Measurements from ENCODE around the gene NIPAL1. TPM values are rescaled to one million over a fixed set of nuclear protein-coding genes. Genes with fewer than 3 reads are reported as not detected.
A peak's percentile ranks its signal among the peaks of the same experiment; 100 is the strongest.

Gene NIPAL1
- polyA plus RNA-seq, 2 donors: 9.2 to 20.2 TPM

- Histone ChIP-seq H3K36me3 (ENCODE audit: control insufficient read depth in 2 of 2, insufficient read depth in 2 of 2, low read length in 1 of 2) (no peaks in the 10 kb centered on the region), H3K27me3 (ENCODE audit: control insufficient read depth in 1 of 2, insufficient read depth in 2 of 2, low read length in 2 of 2) (no peaks in the 10 kb centered on the region), H3K4me1 (ENCODE audit: control insufficient read depth in 2 of 2, insufficient read depth in 2 of 2, low read length in 1 of 2) (no peaks in the 10 kb centered on the region), H3K4me3 (ENCODE audit: low read depth in 1 of 2, low read length in 2 of 2) (no peak overlapping the region), H3K9me3 (ENCODE audit: control insufficient read depth in 2 of 2, insufficient read depth in 1 of 2, low read depth in 1 of 2, low read length in 1 of 2) (no peaks in the 10 kb centered on the region), H3K27ac (ENCODE audit: low read depth in 2 of 2, low read length in 1 of 2) (no peak overlapping the region)
- WGBS, 2 donors: 73 to 84% methylated on average over 3 of the region's 3 CpGs
Measured at GRCh38 chr4:48071191-48071590, 54.6 kb downstream of the NIPAL1 start.

GRCh38 chr4:48073567-48074103 is 57.1 kb downstream of the NIPAL1 start:
- no peaks in the 10 kb centered on the region for H3K27me3 ChIP-seq (ENCODE audit: control insufficient read depth in 1 of 2, insufficient read depth in 2 of 2, low read length in 2 of 2)
- no peak overlapping the region for H3K27ac ChIP-seq (ENCODE audit: low read depth in 2 of 2, low read length in 1 of 2)
- no peaks in the 10 kb centered on the region for H3K4me1 ChIP-seq (ENCODE audit: control insufficient read depth in 2 of 2, insufficient read depth in 2 of 2, low read length in 1 of 2)
- H3K9me3 ChIP-seq (ENCODE audit: control insufficient read depth in 2 of 2, insufficient read depth in 1 of 2, low read depth in 1 of 2, low read length in 1 of 2): no peaks in the 10 kb centered on the region
- 52 to 53% methylated on average over 3 of the region's 3 CpGs for WGBS, 2 donors
- no peaks in the 10 kb centered on the region for H3K36me3 ChIP-seq (ENCODE audit: control insufficient read depth in 2 of 2, insufficient read depth in 2 of 2, low read length in 1 of 2)
- no peak overlapping the region for H3K4me3 ChIP-seq (ENCODE audit: low read depth in 1 of 2, low read length in 2 of 2)

DNA sequence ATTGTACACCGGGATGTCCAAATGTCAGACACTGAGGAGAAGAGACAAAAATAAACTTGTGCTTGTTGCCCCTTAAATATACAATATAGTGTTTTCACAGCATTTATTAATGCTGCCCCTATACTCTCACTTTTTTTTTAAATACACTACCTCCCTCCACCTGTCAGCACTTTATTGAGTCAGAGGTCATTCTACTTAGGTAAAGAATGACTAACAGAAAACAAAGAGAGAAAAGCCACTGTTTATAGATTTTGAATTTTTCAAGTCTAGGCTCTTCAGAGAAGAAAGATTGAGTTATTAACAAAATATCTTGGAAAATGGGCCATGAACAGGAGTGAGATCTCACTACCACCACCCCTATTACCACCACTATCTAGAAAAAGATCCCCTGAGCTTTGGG is 58.1 kb downstream of the NIPAL1 start:
- H3K27ac ChIP-seq (ENCODE audit: low read depth in 2 of 2, low read length in 1 of 2): no peak overlapping the region
- no peaks in the 10 kb centered on the region for H3K36me3 ChIP-seq (ENCODE audit: control insufficient read depth in 2 of 2, insufficient read depth in 2 of 2, low read length in 1 of 2)
- H3K4me3 ChIP-seq (ENCODE audit: low read depth in 1 of 2, low read length in 2 of 2): no peak overlapping the region
- no peaks in the 10 kb centered on the region for H3K9me3 ChIP-seq (ENCODE audit: control insufficient read depth in 2 of 2, insufficient read depth in 1 of 2, low read depth in 1 of 2, low read length in 1 of 2)
- no peaks in the 10 kb centered on the region for H3K4me1 ChIP-seq (ENCODE audit: control insufficient read depth in 2 of 2, insufficient read depth in 2 of 2, low read length in 1 of 2)
- WGBS, 2 donors: 83 to 86% methylated on average over 1 of the region's 1 CpG
- H3K27me3 ChIP-seq (ENCODE audit: control insufficient read depth in 1 of 2, insufficient read depth in 2 of 2, low read length in 2 of 2): no peaks in the 10 kb centered on the region

- H3K27ac ChIP-seq (ENCODE audit: low read depth in 2 of 2, low read length in 1 of 2): no peak overlapping the region
- H3K27me3 ChIP-seq (ENCODE audit: control insufficient read depth in 1 of 2, insufficient read depth in 2 of 2, low read length in 2 of 2): no peaks in the 10 kb centered on the region
- no peaks in the 10 kb centered on the region for H3K4me1 ChIP-seq (ENCODE audit: control insufficient read depth in 2 of 2, insufficient read depth in 2 of 2, low read length in 1 of 2)
- 68 to 94% methylated on average over 2 of the region's 2 CpGs for WGBS, 2 donors
- no peaks in the 10 kb centered on the region for H3K9me3 ChIP-seq (ENCODE audit: control insufficient read depth in 2 of 2, insufficient read depth in 1 of 2, low read depth in 1 of 2, low read length in 1 of 2)
- no peak overlapping the region for H3K4me3 ChIP-seq (ENCODE audit: low read depth in 1 of 2, low read length in 2 of 2)
- H3K36me3 ChIP-seq (ENCODE audit: control insufficient read depth in 2 of 2, insufficient read depth in 2 of 2, low read length in 1 of 2): no peaks in the 10 kb centered on the region
Measured at GRCh38 chr4:48078425-48078824, 61.9 kb downstream of the NIPAL1 start.

DNA sequence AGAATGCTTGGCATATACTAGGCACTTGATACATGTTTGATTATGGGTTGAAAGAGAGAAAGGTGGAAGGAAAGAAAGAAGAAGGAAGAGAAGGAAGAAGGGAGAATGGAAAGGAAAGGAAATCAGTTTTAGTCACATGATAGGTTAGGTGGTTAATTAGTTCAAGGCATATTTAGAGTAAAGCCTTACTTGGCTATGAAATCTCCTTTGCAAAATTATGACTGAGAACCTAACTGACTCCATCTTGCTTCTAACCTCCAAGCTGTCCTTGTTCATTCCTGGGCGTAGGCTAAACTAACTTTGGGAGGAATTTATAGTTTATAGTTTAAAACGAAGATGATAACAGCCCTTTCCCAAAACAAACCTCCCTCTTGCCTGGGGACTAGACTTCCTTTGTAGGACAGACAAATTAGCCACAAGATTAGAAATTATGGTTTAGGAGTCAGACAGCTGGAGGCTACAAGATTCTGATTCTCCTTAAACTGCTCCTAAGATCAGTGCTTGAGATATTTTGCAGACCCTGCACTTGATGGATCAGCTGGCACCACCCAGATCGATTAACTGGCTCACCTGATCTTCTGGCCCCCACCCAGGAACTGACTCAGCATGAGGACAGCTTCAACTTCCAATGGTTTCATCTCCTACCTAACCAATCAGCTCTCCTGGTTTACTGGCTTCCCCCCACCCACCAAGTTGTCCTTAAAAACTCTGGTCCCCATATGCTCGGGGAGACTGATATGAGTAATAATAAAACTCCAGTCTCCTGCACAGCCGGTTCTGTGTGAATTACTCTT is 62.5 kb downstream of the NIPAL1 start:
- Histone ChIP-seq H3K4me3 (ENCODE audit: low read depth in 1 of 2, low read length in 2 of 2) (no peak overlapping the region), H3K36me3 (ENCODE audit: control insufficient read depth in 2 of 2, insufficient read depth in 2 of 2, low read length in 1 of 2) (no peaks in the 10 kb centered on the region)
- WGBS, 2 donors: 70 to 72% methylated on average over 5 of the region's 5 CpGs

DNA sequence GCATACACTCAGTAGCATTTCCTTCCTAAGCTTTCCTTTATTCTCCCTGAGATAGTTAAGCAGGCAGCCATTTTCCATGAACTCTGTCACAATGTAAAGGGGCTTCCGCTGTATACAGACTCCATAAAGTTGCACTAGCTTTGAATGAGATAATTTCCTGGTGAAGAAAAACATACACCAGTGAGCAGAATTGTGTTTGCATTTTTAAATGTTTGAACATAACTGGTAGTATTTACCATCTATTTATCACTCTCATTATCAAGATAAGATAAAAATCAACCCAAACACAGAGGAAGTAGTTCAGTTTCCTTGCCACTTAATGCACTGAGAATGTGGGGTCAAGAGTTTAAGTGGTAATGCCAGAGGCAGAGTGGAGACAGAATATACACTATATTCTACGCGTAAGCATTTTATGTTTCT is 63.4 kb downstream of the NIPAL1 start:
- no peak overlapping the region for H3K4me3 ChIP-seq (ENCODE audit: low read depth in 1 of 2, low read length in 2 of 2)
- H3K27me3 ChIP-seq (ENCODE audit: control insufficient read depth in 1 of 2, insufficient read depth in 2 of 2, low read length in 2 of 2): no peaks in the 10 kb centered on the region
- H3K36me3 ChIP-seq (ENCODE audit: control insufficient read depth in 2 of 2, insufficient read depth in 2 of 2, low read length in 1 of 2): no peaks in the 10 kb centered on the region
- H3K27ac ChIP-seq (ENCODE audit: low read depth in 2 of 2, low read length in 1 of 2): no peak overlapping the region
- H3K4me1 ChIP-seq (ENCODE audit: control insufficient read depth in 2 of 2, insufficient read depth in 2 of 2, low read length in 1 of 2): no peaks in the 10 kb centered on the region
- no peaks in the 10 kb centered on the region for H3K9me3 ChIP-seq (ENCODE audit: control insufficient read depth in 2 of 2, insufficient read depth in 1 of 2, low read depth in 1 of 2, low read length in 1 of 2)
- WGBS, 2 donors: 66 to 81% methylated on average over 3 of the region's 3 CpGs

More for the DNA sequence above, 62.5 kb downstream of the NIPAL1 start:
- Histone ChIP-seq H3K4me1 (ENCODE audit: control insufficient read depth in 2 of 2, insufficient read depth in 2 of 2, low read length in 1 of 2) (no peaks in the 10 kb centered on the region), H3K9me3 (ENCODE audit: control insufficient read depth in 2 of 2, insufficient read depth in 1 of 2, low read depth in 1 of 2, low read length in 1 of 2) (no peaks in the 10 kb centered on the region), H3K27me3 (ENCODE audit: control insufficient read depth in 1 of 2, insufficient read depth in 2 of 2, low read length in 2 of 2) (no peaks in the 10 kb centered on the region), H3K27ac (ENCODE audit: low read depth in 2 of 2, low read length in 1 of 2) (no peak overlapping the region)

DNA sequence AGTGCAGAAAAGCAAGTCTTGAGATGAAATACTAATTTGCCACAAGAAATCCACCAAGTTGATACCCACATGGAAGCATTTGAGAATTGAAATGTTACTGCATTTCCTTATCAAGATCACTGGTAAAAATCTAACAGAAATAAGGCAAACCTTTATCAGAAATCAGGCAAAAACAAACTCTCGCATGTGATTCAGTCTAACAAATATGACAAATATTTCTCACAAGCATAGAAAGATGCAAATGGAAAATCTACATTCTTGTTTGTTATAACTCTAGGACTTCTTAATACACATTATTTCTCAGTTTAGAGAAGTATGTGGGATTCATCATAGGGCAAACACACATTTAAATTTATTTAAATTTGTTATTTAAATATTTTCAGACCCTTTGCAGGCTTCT is 64.6 kb downstream of the NIPAL1 start:
- 77 to 78% methylated on average over 1 of the region's 1 CpG for WGBS, 2 donors
- H3K4me1 ChIP-seq (ENCODE audit: control insufficient read depth in 2 of 2, insufficient read depth in 2 of 2, low read length in 1 of 2): no peaks in the 10 kb centered on the region
- H3K27me3 ChIP-seq (ENCODE audit: control insufficient read depth in 1 of 2, insufficient read depth in 2 of 2, low read length in 2 of 2): no peaks in the 10 kb centered on the region
- H3K9me3 ChIP-seq (ENCODE audit: control insufficient read depth in 2 of 2, insufficient read depth in 1 of 2, low read depth in 1 of 2, low read length in 1 of 2): no peaks in the 10 kb centered on the region
- H3K27ac ChIP-seq (ENCODE audit: low read depth in 2 of 2, low read length in 1 of 2): no peak overlapping the region
- no peak overlapping the region for H3K4me3 ChIP-seq (ENCODE audit: low read depth in 1 of 2, low read length in 2 of 2)
- H3K36me3 ChIP-seq (ENCODE audit: control insufficient read depth in 2 of 2, insufficient read depth in 2 of 2, low read length in 1 of 2): no peaks in the 10 kb centered on the region

DNA sequence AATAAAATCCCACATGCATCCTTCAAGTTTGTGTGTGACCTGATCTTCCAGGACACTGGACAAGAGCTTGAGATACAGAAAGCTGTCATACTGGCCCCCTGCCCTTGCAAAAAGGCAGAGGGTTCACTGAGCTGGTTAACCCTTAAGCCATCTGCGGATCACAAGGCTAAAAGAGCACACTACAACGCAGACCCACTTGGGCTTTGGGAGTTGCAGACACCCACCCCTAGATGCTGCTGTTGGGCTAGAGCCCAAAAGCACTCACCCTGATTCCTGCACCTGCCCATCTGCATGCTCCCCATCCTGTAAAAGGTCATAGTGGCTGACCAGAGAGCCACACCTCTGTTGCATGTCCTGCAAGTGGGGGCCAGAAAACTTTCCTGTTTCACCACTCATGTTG is 66.4 kb downstream of the NIPAL1 start:
- WGBS, 2 donors: 73 to 80% methylated on average over 2 of the region's 2 CpGs

GRCh38 chr4:48085821-48086589 is 69.4 kb downstream of the NIPAL1 start:
- H3K4me3 ChIP-seq (ENCODE audit: low read depth in 1 of 2, low read length in 2 of 2): no peak overlapping the region
- H3K36me3 ChIP-seq (ENCODE audit: control insufficient read depth in 2 of 2, insufficient read depth in 2 of 2, low read length in 1 of 2): no peaks in the 10 kb centered on the region
- H3K27me3 ChIP-seq (ENCODE audit: control insufficient read depth in 1 of 2, insufficient read depth in 2 of 2, low read length in 2 of 2): no peaks in the 10 kb centered on the region
- H3K4me1 ChIP-seq (ENCODE audit: control insufficient read depth in 2 of 2, insufficient read depth in 2 of 2, low read length in 1 of 2): no peaks in the 10 kb centered on the region
- 64 to 65% methylated on average over 8 of the region's 8 CpGs for WGBS, 2 donors
- H3K27ac ChIP-seq (ENCODE audit: low read depth in 2 of 2, low read length in 1 of 2): peak overlapping the region in 1 of 2 donors; percentile 16
- no peaks in the 10 kb centered on the region for H3K9me3 ChIP-seq (ENCODE audit: control insufficient read depth in 2 of 2, insufficient read depth in 1 of 2, low read depth in 1 of 2, low read length in 1 of 2)

More for the DNA sequence above, 66.4 kb downstream of the NIPAL1 start:
- no peaks in the 10 kb centered on the region for H3K9me3 ChIP-seq (ENCODE audit: control insufficient read depth in 2 of 2, insufficient read depth in 1 of 2, low read depth in 1 of 2, low read length in 1 of 2)
- no peak overlapping the region for H3K4me3 ChIP-seq (ENCODE audit: low read depth in 1 of 2, low read length in 2 of 2)
- H3K27ac ChIP-seq (ENCODE audit: low read depth in 2 of 2, low read length in 1 of 2): no peak overlapping the region
- H3K36me3 ChIP-seq (ENCODE audit: control insufficient read depth in 2 of 2, insufficient read depth in 2 of 2, low read length in 1 of 2): no peaks in the 10 kb centered on the region
- H3K27me3 ChIP-seq (ENCODE audit: control insufficient read depth in 1 of 2, insufficient read depth in 2 of 2, low read length in 2 of 2): no peaks in the 10 kb centered on the region
- H3K4me1 ChIP-seq (ENCODE audit: control insufficient read depth in 2 of 2, insufficient read depth in 2 of 2, low read length in 1 of 2): no peaks in the 10 kb centered on the region

All from esophagus (tissue), 2 donors.